GM12878 (cell line): ENCODE results near the gene RAB3A. TPM values are rescaled to one million over a fixed set of nuclear protein-coding genes. Genes with fewer than 3 reads are reported as not detected.

Experiments
- ATAC-seq: fragments of 200-7000 bp; cut with Tn5 transposase; 3 replicates; pipeline ENCODE4 v1.9.1; 2020; ENCODE audit warnings: mild to moderate bottlenecking, moderate library complexity
- BruUV-seq: library from RNA; stranded (reverse); fragments of 400-500 nt; replicated peaks from 2 replicates; lab custom pipeline; 2021; lab: Mats Ljungman, UMichigan
- CTCF ChIA-PET: fragments of 300-600 bp; sonication (Branson Sonifier 250); formaldehyde crosslinking; extraction: SDS; loops from one replicate; lab custom pipeline; 2021; ENCODE audit warnings: inconsistent platforms; lab: Yijun Ruan, JAX
- POLR2A ChIA-PET: fragments of 350-600 bp; formaldehyde crosslinking; extraction: SDS; loops from one replicate; lab custom pipeline; 2021; ENCODE audit warnings: inconsistent platforms; lab: Charles Lee
- RAD21 ChIA-PET: fragments of 300-600 bp; sonication (Branson Sonifier 250); formaldehyde crosslinking; loops from one replicate; lab custom pipeline; 2023; ENCODE audit warnings: antibody characterized with exemption; ENCODE audit not compliant: unreplicated experiment; lab: Charles Lee
- SMC1A ChIA-PET: fragments of 300-600 bp; sonication (Branson Sonifier 250); formaldehyde crosslinking; loops from one replicate; lab custom pipeline; 2023; ENCODE audit not compliant: unreplicated experiment, uncharacterized antibody; lab: Charles Lee
- DNase-seq: peaks from one replicate; pipeline ENCODE4 v3.0.0-alpha.2; 2011; ENCODE audit warnings: low read depth, low spot score
- FAIRE-seq: peaks from 3 replicates; lab custom pipeline; 2011; peaks lifted over from hg19 to GRCh38; lab: Jason Lieb, UNC
- H2AFZ ChIP-seq: 2 replicates; pipeline ENCODE4 v1.6.0; 2011; ENCODE audit warnings: low read depth, low read length, control low read depth; ENCODE audit not compliant: control insufficient read depth
- H3K27ac ChIP-seq: 2 replicates; pipeline ENCODE4 v1.5.1; 2011; ENCODE audit warnings: control low read depth; ENCODE audit not compliant: control insufficient read depth, insufficient read depth
- H3K27me3 ChIP-seq, 2 experiments: replicated peaks in 1 of 2; 2 replicates each; pipeline versions ENCODE4 v1.6.0 to v1.6.1; 2011; ENCODE audit warnings: low read length in 1 of 2; ENCODE audit not compliant: control insufficient read depth in 2 of 2, insufficient read depth in 2 of 2
- H3K36me3 ChIP-seq, 2 experiments: 2 replicates each; pipeline ENCODE4 v1.5.1; 2011; ENCODE audit warnings: low read length in 1 of 2; ENCODE audit not compliant: control insufficient read depth in 2 of 2, insufficient read depth in 2 of 2
- H3K4me1 ChIP-seq: 2 replicates; pipeline ENCODE4 v1.6.1; 2011; ENCODE audit warnings: mild to moderate bottlenecking, low read length, moderate library complexity, mixed read lengths; ENCODE audit not compliant: control insufficient read depth, insufficient read depth
- H3K4me2 ChIP-seq: 2 replicates; pipeline ENCODE4 v1.6.0; 2011; ENCODE audit warnings: control low read depth; ENCODE audit not compliant: control insufficient read depth, insufficient read depth
- H3K4me3 ChIP-seq: fragments of 200-600 bp; sonication (generic); 2 replicates; pipeline ENCODE4 v1.5.1; 2016
- H3K79me2 ChIP-seq: 2 replicates; pipeline ENCODE4 v1.6.0; 2011; ENCODE audit warnings: low read length; ENCODE audit not compliant: control insufficient read depth, insufficient read depth
- H3K9ac ChIP-seq: 2 replicates; pipeline ENCODE4 v1.8.0; 2011; ENCODE audit warnings: low read length, control low read depth, mixed read lengths; ENCODE audit not compliant: control insufficient read depth, insufficient read depth
- H3K9me3 ChIP-seq: replicated peaks from 3 replicates; pipeline ENCODE4 v1.5.1; 2011; ENCODE audit warnings: mild to moderate bottlenecking, low read length; ENCODE audit not compliant: control insufficient read depth, insufficient read depth
- H4K20me1 ChIP-seq: 2 replicates; pipeline ENCODE4 v1.6.0; 2011; ENCODE audit not compliant: control insufficient read depth, insufficient read depth
- ATF7 ChIP-seq: fragments of 450-650 bp; IDR thresholded peaks from 2 replicates; pipeline ENCODE4 v1.6.1; 2016; ENCODE audit warnings: low read depth, mild to moderate bottlenecking
- BMI1 ChIP-seq: fragments of 450-650 bp; IDR thresholded peaks from 2 replicates; pipeline ENCODE4 v1.6.1; 2016; ENCODE audit warnings: mild to moderate bottlenecking, moderate library complexity, borderline replicate concordance
- CHD2 ChIP-seq: IDR thresholded peaks from 2 replicates; pipeline ENCODE4 v1.6.1; 2011; ENCODE audit warnings: low read depth, low read length, improper control_type of control experiment, borderline replicate concordance
- CREM ChIP-seq: IDR thresholded peaks from 2 replicates; pipeline ENCODE4 v1.6.1; 2014; ENCODE audit warnings: antibody characterized with exemption, low read depth
- ELK1 ChIP-seq: IDR thresholded peaks from 2 replicates; pipeline ENCODE4 v1.6.1; 2012; ENCODE audit warnings: low read depth, low read length, improper control_type of control experiment
- EP300 ChIP-seq, 2 experiments: fragments of 150-350 bp in 1 of 2; IDR thresholded peaks; 2 replicates each; pipeline ENCODE4 v1.6.1; 2011 to 2012; ENCODE audit warnings: low read depth in 2 of 2, low read length in 2 of 2, borderline replicate concordance in 1 of 2, improper control_type of control experiment in 1 of 2, inconsistent platforms in 1 of 2; ENCODE audit not compliant: control insufficient read depth in 1 of 2
- NR2C1 ChIP-seq: fragments of 450-650 bp; IDR thresholded peaks from 2 replicates; pipeline ENCODE4 v1.6.1; 2017; ENCODE audit warnings: antibody characterized with exemption, mild to moderate bottlenecking, moderate library complexity
- NR2C2 ChIP-seq: IDR thresholded peaks from 2 replicates; pipeline ENCODE4 v1.6.1; 2011; ENCODE audit warnings: borderline replicate concordance, low read depth; ENCODE audit not compliant: control insufficient read depth, insufficient read length
- PAX5 ChIP-seq: IDR thresholded peaks from 2 replicates; pipeline ENCODE4 v1.6.1; 2011; ENCODE audit warnings: low read depth, low read length, borderline replicate concordance
- PRDM15 ChIP-seq: fragments of 450-650 bp; formaldehyde crosslinking; IDR thresholded peaks from 2 replicates; pipeline ENCODE4 v1.4.0; 2020; ENCODE audit warnings: mild to moderate bottlenecking, moderate library complexity
- RBBP5 ChIP-seq: fragments of 200-600 bp; sonication (generic); conservative IDR thresholded peaks from 2 replicates; pipeline ENCODE4 v1.6.1; 2016
- RELB ChIP-seq: fragments of 450-650 bp; IDR thresholded peaks from 2 replicates; pipeline ENCODE4 v1.6.1; 2017; ENCODE audit warnings: low read depth, mild to moderate bottlenecking, moderate library complexity
- SMARCA5 ChIP-seq: fragments of 450-650 bp; IDR thresholded peaks from 2 replicates; pipeline ENCODE4 v1.6.1; 2017; ENCODE audit warnings: mild to moderate bottlenecking
- TAF1 ChIP-seq: IDR thresholded peaks from 2 replicates; pipeline ENCODE4 v1.6.1; 2011; ENCODE audit warnings: mild to moderate bottlenecking, low read depth, low read length, borderline replicate concordance
- YY1 ChIP-seq: IDR thresholded peaks from 2 replicates; pipeline ENCODE4 v1.6.1; 2011; ENCODE audit warnings: low read depth, mild to moderate bottlenecking, low read length
- ZNF274 ChIP-seq: IDR thresholded peaks from one replicate; pipeline ENCODE4 v1.8.0; 2011; ENCODE audit not compliant: insufficient read length, insufficient read depth
- ZNF384 ChIP-seq: IDR thresholded peaks from 2 replicates; pipeline ENCODE4 v1.6.1; 2012; ENCODE audit warnings: low read depth, mild to moderate bottlenecking, low read length, improper control_type of control experiment, borderline replicate concordance
- WGBS: methylation state at CpG from one replicate; pipeline ENCODE4 v1.1.6; 2016; ENCODE audit warnings: low lambda C conversion rate; ENCODE audit not compliant: insufficient replicate concordance, insufficient coverage; ENCODE audit errors: missing lambda C conversion rate; 5-methylcytosine and 5-hydroxymethylcytosine counted together
- in situ Hi-C: fragments of 300-500 bp; cut with MboI; formaldehyde crosslinking; loops from 9 replicates; pipeline ENCODE4 v1.14.3; 2018; ENCODE audit warnings: mixed read lengths
- intact Hi-C: fragments of 100-400 bp; cut with micrococcal nuclease; formaldehyde crosslinking; loops from one replicate; pipeline ENCODE4 v1.14.2; 2022; ENCODE audit not compliant: unreplicated experiment
- polyA plus RNA-seq, 11 experiments: library from polyadenylated mRNA; depleted of rRNA in 4 of 11; unstranded in 6 of 11; stranded (reverse) in 5 of 11; fragments of >200 nt; fragmentation: Nextera tagmentation in 4 of 11; fragmentation: Illumina TruSeq in 1 of 11; extraction: Ambion mirVana in 4 of 11; extraction: Trizol in 1 of 11; gene quantifications; 1 replicate in 1 of 11; 2 replicates in 10 of 11; pipeline versions ENCODE4 v1.2.1 to v1.2.3, GENCODE V29; 2011 to 2016; ENCODE audit warnings: inconsistent platforms in 2 of 11, missing spikeins in 2 of 11, low read depth in 1 of 11
- total RNA-seq, 4 experiments: library from RNA; depleted of rRNA in 3 of 4; stranded (reverse); fragments of >200 nt in 3 of 4; fragmentation: Illumina TruSeq in 1 of 4; extraction: Trizol in 1 of 4; gene quantifications; 2 replicates each; pipeline versions ENCODE4 v1.2.1 to v1.2.3, GENCODE V29; 2013 to 2021

RAB3A gene
- total and polyA plus RNA-seq, 10 of the 15 experiments (the other 5 are each of a cell fraction or from before 2014, with no cell fraction given) = 0.07 to 3.5 (median 1.2) TPM; not detected in 1

GRCh38 chr19:18194181-18194530 is 9.7 kb downstream of the RAB3A start:
- POLR2A ChIA-PET = interaction anchor here (0.8 to 2.1 kb wide), 6 partner anchors 8 to 86 kb away, joined by 3 to 10 read pairs (median 4); partner anchors contain the start of gene RAB3A
- ATAC-seq = no peak
- no peak for TF ChIP-seq CHD2
- no peak for TF ChIP-seq NR2C1
- no peak for TF ChIP-seq ZNF274
- no peak for TF ChIP-seq RELB
- TF ChIP-seq CREM = no peak
- no peak for TF ChIP-seq NR2C2
- TF ChIP-seq TAF1 = no peak
- TF ChIP-seq RBBP5 = no peak
- TF ChIP-seq SMARCA5 = no peak
- TF ChIP-seq ATF7 = no peak
- TF ChIP-seq YY1 = no peak
- no peak for TF ChIP-seq BMI1
- TF ChIP-seq PAX5 = no peak
- no peak for TF ChIP-seq ELK1
- TF ChIP-seq EP300 (IDR thresholded peaks at IDR 0.05; ENCODE audit: borderline replicate concordance in 1 of 2, control insufficient read depth in 1 of 2, low read depth in 2 of 2, low read length in 2 of 2) = no peak
- TF ChIP-seq PRDM15 (CRISPR knock-in tag) = no peak
- TF ChIP-seq ZNF384 = no peak
- RAD21 ChIA-PET = interaction anchor here (0.6 to 4.5 kb wide), 5 partner anchors 14 to 101 kb away, joined by 3 to 29 read pairs (median 3); no protein-coding TSS in a partner anchor
- no peak overlapping the region; the same call in 1 of the 2 replicates for H2AFZ ChIP-seq
- no peaks in the 10 kb centered on the region for H3K27me3 ChIP-seq
- 0% methylated on average over 12 of the region's 12 CpGs for WGBS
- H3K4me3 ChIP-seq = peak overlapping the region; percentile 79
- SMC1A ChIA-PET = interaction anchor here (1.2 to 3.4 kb wide), 6 partner anchors 9 to 110 kb away, joined by 3 to 18 read pairs (median 4); partner anchors contain the start of gene RAB3A
- peak overlapping the region; percentile 96 for H3K4me2 ChIP-seq
- H3K36me3 ChIP-seq = peaks cover 5 to 15% of the 10 kb centered on the region in 2 experiments; a peak in 3 of 4 replicates
- H4K20me1 ChIP-seq = no peaks in the 10 kb centered on the region
- no TSS peak for BruUV-seq
- H3K27ac ChIP-seq = no peak overlapping the region
- H3K9me3 ChIP-seq = no peaks in the 10 kb centered on the region
- peaks cover 5% of the 10 kb centered on the region for H3K79me2 ChIP-seq
- H3K4me1 ChIP-seq = peaks cover 11% of the 10 kb centered on the region
- DNase-seq = no peak
- in situ Hi-C loops = no loop called here
- peak overlapping the region; percentile 69 for H3K9ac ChIP-seq
- FAIRE-seq = no peak
- intact Hi-C loops = no loop called here
- CTCF ChIA-PET = interaction anchor here (0.6 to 3.8 kb wide), 4 partner anchors 10 to 85 kb away, joined by 3 to 30 read pairs (median 6); partner anchors contain the start of gene RAB3A
